HG03342 (cell line): ENCODE measurements around the gene TMEM74B.

Experiments
- ATAC-seq: cut with Tn5 transposase; IDR thresholded peaks from one replicate; pipeline ENCODE4 v1.9.1; 2021; ENCODE audit warnings: mild to moderate bottlenecking, moderate library complexity; ENCODE audit not compliant: unreplicated experiment

Gene TMEM74B

DNA sequence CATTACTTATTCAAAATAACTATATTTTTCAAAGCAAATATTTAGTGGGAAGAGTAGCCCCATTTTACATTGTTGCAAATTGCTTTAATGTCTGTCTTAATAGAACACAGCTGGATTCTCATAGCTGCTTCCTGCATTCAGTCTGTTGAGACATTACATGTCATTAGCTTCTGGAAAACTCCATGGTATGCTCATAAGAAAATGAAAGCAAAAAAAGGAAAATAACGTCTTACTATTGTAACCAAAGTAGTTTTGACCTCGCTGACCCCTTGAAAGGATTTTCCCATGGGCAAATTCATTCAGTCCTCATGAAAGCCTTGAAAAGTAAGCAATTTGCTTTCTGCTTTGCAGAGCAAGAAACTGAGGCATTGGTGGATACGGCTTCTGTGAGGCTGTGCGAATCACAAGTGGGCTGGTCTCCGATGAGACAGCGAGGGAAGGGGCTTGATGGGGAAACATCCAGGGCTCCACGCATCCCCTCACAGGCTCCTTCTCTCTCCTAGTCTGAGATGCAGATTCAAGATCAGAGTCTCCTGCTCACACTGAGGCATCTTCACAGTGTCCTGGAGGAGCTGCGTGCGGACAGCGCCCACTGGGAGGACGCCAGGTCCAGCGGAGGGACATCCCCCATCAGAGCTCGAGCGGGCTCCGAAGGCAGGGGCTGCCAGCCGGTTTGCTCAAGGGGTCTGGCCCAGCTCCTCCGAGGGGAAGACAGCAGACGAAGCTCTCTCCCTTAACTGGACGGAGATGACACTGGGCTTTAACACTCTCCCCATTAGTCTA, 21.8 kb upstream of the TMEM74B start:
- no peak for ATAC-seq

DNA sequence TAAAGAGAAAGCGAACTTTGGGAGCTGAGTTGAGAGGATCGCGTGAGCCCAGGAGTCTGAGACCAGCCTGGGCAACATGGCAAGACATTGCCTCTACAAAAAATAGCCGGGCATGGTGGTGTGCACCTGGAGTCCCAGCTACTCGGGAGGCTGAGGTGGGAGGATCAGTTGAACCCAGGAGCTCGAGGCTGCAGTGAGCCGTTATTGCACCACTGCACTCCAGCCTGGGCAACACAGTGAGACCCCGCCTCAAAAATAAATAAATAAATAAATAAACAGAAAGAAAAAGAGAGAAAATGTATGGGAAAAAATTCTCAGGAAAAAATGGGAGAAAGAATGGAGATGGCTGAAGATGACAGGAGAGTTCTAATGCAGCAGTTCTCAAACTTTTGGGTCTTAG, 21.0 kb upstream of the TMEM74B start:
- no peak for ATAC-seq

DNA sequence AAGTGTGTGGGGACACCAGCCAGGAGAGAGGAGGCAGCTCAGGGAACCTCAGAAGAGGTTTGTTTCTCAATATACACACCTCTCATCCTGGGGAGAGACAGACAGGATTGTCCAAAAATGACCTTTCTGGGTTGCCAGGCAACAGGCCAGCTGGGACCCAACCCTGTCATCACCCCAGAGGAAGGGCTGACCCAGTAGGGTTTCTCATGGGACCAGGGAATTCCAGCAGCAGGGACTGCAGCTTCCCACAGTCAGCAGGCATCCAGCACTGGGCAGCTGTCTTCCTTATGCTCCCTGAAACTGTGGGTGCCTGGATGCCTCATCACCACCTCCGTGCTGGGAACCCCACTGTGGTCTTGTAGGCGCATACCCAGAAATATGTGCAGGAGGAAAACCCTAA, 19.8 kb upstream of the TMEM74B start:
- no peak for ATAC-seq

DNA sequence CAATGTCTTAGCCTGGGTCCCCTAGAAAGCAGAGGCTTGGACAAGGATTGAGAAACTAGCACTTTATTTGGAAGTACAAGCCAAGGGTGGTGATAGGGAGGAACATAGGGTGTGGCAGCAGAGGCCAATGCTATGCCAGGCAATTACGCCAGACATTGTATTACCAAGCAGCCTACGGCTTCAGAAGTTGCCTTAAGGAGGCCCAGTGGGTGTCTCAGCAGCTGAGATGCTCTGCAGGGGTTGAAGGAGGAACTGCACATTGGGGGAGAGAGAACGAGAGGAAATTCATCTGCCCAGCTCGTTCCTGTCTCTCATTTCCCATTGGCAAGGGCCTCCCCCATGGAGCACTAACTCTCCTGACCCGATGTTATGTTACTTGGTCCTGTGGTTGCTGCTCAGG, 19.3 kb upstream of the TMEM74B start:
- no peak for ATAC-seq

DNA sequence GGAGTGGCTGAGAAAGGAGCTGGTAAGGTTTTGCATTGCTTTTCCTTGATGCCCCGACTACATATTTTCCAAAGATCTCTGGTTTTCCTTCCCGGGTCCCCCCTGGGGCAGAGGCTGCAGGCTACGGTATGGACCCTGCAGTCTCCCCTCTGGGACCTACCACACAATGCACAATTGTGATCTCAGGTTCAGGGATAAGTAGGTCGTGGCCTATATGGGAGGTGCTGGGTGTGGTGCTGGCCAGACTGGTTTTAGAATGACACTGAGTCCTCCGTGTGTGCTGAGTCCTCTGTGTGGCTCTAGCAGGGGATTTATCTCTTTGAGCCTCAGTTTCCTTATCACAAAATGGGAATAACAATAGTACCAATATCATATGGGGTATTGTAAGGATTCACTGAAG, 18.8 kb upstream of the TMEM74B start:
- ATAC-seq, result no peak

DNA sequence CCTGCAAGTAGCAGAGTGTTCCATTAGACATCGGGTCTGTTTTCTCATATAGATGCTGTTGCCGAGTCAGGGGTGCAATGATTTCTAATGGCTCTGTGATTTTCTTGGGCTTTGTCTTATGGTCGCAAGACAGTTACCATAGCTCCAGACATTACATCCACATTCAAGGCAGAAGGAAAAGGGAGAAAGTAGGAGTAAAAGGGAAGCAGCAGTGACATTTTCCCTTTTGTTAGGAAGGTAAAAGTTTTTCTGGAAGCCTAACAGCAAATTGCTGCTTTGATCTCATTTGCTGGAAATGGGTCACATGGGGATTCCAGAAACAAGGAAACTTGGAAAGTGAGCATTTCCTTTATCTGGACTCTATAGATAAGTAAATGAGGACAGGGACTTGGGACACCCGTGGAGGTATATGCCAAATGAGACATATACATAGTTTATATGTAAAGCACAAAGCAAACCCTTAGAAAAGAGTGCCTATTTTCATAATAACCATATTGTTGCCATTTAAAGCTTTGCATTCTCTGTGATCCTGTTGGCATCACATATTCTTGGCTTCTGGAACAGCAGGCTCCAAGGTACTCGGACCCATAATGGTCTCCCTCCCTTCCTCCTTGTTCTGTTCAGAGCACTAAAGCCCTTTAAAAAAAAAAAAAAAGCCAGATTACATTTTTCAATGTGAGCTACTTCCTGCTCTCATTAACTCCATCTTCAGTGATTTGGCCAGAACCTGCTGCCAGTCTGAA, 18.2 kb upstream of the TMEM74B start, which contains the start of gene C20orf202:
Gene C20orf202 (plus strand): TSS at position 693 of the 743 bp plus-strand sequence. CDS start 132 bp downstream, outside the sequence.
- ATAC-seq, result no peak

DNA sequence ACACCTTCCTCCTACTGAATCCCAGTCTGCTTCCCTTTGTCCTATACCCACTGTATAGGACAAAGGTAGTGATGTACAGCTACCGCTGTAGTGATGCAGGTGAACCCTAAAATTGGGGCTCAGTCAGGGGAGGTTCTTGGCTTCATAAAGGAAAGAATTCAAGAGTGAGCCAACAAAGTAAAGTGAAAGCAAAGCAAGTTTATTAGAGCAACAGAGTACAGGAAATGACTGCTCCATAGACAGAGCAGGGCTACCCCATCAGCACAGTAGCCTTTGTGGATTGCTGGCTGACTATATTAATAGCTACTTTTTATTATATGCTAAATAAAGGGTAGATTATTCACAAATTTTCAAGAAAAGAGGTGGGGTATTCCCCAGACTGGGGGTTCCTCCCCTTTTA, 15.2 kb upstream of the TMEM74B start:
- no peak for ATAC-seq

DNA sequence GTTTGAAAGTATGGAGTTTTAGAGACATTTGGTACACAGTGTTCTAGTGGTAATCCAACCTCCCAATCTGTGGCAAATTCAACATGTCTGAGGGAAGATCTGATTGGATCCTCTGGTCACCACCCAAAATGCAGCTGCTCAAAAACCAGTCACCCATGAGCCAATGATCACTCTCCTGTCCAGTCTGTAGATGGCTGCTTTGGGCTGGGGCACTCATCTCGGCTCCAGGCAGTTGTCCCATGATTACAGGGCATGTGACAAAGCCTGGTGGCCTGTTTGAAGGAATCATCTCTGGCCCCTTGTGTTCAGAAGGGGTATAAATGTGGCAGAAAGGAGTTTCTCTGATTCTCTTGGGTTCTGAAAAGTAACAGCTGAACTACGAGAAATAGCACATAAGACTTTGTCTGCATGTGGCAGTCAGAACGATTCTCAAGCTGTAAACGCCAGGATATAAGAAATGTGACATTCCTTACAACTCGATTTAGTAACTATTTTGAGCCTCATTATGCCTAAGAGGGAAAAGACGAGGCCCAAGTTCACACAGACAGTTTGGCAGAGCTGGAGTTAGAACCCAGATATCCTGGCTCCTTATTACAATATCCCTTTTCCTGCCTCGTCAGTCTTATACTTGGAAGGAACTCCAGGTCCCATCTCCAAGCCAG, 14.6 kb upstream of the TMEM74B start:
- no peak for ATAC-seq

DNA sequence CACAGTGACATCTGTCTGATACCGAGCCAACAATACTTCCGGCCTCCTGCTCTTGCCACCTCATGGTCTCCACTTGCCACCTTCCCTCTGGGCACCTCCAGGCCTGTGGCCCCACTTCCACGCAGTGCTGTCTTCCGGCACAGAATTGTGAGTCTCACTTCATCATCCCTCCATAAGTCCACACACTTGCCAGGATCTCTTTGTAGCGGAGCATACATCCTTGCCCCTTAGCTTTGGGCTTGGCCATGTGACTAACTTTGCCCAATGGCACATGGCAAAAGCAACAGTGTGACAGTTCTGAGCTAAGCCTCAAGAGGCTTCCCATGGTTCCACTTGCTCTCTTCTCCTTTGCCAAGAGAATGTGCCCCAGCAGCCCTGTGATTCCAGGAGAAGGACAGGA, 14.0 kb upstream of the TMEM74B start:
- ATAC-seq, result no peak

DNA sequence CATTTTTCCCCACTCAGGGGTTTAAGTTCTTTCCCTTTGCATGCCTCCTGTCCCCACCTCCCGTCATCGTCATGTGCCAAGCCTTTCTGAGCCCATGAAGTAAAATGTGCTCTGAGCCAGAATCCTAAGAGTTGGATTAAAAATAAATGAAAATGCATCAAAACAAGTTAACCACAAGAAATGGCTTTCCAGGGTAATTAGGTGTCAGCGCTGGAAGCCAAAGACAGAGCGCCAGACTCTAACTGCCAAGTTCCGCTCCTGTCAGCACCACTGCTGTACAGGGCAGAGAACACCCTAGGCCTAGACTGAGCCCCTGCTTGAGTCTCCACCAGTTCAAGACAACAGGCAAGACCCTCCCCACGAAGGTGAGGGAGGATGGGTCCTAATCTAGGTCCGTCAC, 13.0 kb upstream of the TMEM74B start:
- ATAC-seq, result no peak

DNA sequence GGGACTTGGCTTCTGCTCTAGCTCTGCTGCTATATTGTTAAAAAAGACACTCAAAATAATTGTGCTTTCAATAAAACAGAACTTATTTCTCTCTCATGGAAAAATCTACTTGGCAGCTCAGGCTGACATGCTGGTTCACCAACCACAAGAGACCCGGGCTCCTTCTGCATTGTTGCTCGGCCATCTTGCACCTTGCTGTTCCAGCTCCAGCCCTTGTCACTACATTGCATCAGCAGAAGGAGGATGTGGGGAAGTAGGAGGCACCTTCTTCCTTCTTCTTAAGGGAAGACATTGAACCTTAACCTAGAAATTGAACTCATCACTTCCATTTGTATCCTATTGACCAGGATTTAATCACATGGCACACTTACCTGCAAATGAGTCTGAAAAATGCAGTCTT, 11.9 kb upstream of the TMEM74B start:
- ATAC-seq, result no peak

DNA sequence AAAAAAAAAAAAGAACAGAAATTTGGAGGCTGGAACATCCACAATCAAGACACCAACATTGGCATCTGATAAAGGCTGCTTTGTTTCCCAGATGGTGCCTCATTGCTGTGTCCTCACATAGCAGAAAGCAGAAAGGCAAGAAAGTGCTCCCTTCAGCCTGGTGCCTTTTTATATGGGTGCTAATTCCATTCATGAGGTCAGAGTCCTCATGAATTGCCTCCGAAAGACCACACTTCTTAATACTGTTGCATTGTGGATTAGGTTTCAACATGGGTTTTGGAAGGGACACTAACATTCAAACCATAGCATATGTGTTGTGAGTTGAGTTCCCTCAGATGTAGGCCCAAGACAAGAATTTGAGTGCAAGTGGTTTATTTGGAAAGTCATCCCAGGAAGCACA, 10.4 kb upstream of the TMEM74B start:
- no peak for ATAC-seq

DNA sequence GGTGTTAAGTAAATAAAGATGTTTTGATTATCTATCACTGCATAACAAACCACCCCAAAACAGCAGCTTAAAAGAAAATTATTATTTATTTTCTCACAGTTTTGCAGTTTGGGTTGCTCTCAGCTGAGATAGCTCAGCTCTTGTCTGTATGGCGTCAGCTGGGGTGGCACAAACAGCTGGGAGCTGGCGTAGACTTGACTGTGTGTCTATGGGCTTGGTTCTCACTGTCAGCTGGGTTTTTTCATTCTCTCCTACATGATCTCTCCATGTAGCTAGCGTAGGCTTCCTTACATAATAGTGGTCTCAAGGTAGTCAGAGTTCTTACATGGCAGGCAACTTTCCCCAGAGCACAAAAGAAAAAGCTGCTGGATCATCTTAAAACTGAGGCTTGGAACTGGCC, 6.5 kb upstream of the TMEM74B start:
- no peak for ATAC-seq

DNA sequence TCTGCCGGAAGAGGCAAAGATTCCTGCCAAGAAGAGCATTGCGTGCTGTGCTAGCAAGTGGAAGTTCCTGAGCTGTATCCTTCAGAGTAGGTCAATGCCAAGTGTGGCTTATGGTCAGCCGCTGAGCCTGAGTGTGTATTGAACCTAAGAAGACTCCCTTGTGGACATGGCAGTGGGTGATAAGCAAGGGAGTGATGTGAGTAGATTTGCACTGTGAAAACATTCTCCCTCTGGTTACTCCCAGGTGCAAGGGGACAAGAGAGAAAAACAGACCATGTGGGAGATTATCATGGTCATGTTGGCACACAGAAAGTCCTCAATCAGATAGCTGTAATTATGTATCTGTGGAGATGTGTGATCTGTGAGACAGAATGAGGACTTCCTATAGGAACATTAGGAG, 6.1 kb upstream of the TMEM74B start:
- ATAC-seq, result no peak

DNA sequence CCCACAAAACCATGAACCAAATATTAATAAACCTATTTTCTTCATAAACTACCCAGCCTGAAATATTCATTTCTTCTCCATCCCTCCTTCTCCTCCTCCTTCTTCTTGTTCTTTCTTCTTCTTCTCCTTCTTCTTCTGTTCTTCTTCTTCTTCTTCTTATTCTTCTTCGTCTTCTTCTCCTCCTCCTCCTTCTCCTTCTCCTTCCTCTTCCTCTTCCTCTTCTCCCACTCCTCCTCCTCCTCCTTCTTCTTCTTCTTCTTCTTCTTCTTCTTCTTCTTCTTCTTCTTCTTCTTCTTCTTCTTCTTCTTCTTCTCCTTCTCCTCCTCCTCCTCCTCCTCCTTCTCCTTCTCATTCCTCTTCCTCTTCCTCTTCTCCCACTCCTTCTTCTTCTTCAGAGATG, 5.0 kb upstream of the TMEM74B start:
- ATAC-seq, result no peak

DNA sequence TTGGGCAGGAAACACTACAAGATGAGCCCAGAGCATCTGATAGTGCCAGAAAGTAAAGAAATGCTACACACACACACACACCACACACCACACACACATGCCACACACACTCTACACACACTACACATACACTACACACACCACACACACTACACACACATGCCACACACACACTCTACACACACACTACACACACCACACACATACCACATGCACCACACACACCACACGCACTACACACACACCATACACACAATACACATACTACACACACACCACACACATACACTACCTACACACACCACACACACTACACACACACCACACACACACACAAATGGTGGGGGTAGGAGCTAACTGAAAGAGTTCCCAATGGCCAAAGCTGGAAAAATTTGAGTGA, 3.6 kb upstream of the TMEM74B start:
- ATAC-seq, result no peak

DNA sequence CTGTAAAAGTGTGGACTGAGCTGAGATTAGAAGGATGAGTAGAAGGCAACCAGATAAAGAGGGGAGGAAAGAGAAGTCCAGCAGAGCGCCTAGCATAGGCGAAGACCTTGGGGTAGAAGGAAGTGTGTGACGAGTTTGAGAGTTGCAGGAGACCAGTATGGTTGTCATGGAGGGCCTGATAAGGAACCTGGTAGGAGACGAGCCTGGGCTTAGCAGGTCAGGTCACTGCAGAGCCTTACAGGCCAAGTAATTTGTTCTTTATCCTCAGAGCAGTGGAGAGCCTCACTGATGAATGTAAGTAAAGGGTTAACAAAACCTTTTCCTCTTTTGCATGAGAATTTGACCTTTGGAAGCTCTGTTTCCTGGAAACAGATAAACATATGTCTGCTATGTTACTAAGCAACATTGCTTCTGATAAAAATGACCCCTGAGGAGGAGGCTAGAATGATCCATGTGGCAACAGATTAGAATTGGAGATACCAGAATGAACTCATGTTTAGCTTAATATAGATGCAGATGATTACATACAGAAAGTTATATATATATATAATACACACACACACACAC, 2.9 kb upstream of the TMEM74B start:
- no peak for ATAC-seq

DNA sequence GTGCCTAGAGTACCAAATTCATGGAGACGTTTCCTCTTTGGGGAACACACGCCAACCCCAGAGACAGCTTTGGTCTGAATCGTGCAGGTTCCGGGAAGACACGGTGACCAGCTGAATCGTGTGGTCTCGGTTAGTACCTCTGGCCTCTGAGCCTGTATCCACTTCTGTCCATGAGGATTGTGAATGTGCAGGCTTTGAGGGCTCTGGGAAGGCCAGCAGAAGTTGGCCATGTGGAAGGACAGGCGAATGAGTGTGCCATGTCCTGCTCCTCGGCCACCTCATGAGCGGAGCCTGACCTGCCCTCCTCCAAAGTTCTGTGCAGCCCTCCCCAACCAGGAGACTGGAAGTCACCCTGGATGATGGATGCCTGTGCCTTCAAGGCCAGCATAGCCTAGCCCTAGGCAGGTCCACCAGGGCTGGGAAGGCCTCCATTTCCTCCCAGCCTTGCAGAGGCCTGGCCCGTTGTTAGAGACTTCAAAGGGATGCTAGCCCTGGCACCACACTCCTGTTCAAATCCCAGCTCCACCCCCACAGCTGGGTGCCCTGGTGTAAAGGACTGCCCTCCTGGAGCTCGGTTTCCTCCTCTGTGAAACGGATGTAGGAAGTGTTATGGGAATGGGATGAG, 1.7 kb upstream of the TMEM74B start:
- no peak for ATAC-seq

DNA sequence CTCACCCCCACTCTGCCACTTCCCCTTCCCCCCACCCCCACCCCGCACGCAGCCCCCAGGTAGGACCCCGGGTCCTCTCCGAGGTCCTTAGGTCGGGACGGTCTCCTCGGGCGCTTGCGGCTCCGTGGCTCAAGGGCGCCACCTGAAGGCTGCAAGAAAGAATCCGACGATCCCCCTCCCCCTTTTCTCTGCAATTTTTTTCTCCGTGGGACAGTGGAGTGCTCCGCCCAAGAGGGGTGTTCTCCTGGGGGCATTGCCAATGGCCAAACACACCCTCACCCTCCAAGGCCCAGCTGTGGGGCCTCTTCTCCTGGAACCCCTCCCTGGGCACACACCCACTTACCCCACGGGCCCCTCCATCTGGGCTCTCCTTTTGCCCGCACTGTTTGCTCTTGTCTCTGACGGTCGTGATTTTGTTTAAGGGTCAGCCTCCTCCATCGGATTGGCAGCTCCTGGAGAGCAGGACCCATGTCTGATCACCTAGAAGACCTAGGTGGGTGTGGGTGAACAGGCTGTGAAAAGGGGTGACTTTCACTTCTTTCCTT, 1.1 kb upstream of the TMEM74B start:
- ATAC-seq, result no peak

DNA sequence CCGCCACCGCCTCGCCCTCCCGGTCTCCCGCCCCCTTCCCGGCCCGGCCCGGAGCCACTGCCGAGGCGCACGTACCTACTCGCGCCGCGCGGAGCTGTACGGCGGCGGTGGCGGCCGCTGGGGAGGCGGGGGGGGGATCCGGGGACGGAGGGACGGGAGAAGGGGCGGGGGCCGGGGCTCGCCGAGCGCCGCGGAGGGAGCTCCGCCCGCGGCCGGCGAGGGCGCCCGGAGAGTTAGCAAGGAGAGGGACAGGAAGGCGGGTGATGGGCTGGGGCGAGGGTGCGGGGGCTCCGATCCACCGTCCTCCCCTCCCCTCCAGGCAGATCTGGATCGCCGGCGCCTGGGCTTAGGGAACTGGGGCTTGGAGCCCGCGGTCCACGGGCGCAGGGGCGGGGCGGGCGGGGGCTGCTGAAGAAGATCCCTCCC, 548 bp upstream of the TMEM74B start:
- no peak for ATAC-seq

DNA sequence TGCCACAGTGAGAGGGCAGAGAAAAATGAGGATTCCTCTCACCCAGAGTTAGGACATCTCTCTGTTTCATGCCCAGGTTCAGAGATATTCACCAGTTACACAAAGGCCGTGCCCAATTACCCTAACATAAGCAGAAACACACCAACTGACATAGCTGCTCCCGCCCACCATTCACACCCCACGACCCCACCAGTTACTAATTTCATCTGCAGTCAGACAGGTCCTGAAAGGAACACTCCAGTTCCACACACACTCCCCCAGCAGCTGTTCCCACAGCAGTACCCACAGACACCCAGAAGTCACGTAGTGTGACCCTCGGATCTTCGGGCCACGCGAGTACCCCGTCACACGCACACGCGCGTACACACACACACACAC, 532 bp downstream of the TMEM74B start:
- ATAC-seq, result no peak
